ENCODE measurements around the gene NDE1.

DNA sequence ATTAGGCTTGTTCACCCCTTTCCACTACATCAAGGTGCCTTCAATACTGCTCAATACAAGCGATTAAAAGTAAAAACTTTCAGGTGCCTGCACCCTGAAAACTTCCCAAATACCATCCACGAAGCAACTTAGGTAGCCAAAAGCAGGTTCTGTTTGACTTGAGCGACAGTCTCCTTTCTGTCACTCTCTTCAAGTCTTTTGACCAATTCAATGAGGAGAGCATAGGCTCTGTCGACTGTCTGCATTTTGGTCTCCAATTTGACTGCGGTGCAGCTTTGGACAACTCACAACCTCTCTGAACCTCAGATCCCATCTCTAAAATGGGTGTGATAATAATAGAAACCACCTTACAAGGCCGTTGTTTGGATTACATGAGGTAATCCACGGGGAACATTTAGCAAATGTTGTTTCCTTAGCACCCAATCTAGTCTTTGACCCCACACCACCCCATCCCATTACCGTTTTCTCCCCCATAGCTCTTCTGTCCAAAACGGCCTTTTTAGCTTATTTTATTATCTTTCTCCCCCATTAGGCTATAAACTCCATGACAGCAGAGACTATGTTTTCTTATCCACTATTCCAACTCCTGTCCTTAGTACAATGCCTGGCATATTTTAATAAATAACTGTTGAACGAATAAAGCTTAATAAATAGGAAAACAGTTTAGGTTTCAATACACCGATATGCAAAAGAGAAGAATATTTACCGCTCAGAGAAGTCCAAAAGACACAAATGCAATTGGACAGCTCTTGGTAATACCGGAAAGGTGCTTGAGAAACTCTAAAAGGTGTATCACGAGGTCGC, 8.1 kb upstream of the NDE1 start:
- TF ChIP-seq, protein P1, sequence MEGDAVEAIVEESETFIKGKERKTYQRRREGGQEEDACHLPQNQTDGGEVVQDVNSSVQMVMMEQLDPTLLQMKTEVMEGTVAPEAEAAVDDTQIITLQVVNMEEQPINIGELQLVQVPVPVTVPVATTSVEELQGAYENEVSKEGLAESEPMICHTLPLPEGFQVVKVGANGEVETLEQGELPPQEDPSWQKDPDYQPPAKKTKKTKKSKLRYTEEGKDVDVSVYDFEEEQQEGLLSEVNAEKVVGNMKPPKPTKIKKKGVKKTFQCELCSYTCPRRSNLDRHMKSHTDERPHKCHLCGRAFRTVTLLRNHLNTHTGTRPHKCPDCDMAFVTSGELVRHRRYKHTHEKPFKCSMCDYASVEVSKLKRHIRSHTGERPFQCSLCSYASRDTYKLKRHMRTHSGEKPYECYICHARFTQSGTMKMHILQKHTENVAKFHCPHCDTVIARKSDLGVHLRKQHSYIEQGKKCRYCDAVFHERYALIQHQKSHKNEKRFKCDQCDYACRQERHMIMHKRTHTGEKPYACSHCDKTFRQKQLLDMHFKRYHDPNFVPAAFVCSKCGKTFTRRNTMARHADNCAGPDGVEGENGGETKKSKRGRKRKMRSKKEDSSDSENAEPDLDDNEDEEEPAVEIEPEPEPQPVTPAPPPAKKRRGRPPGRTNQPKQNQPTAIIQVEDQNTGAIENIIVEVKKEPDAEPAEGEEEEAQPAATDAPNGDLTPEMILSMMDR (IDR thresholded peaks at IDR 0.05; ENCODE audit: low read length) = no peak
- no peak for TF ChIP-seq EZH2phosphoT487 (IDR thresholded peaks at IDR 0.05; ENCODE audit: low read length)
- TF ChIP-seq EZH2 (optimal IDR thresholded peaks at IDR 0.05; ENCODE audit: low read depth, low read length) = no peak
